Limb (tissue), 2 donors: Measurements from ENCODE around the gene UBAC2.

Source experiments
- DNase-seq, 2 donors: peaks; one replicate each; pipeline ENCODE4 v3.0.0-alpha.2; 2016; ENCODE audit errors: extremely low spot score in 2 of 2

UBAC2 gene

GRCh38 chr13:99433543-99434075, 233.0 kb downstream of the UBAC2 start:
- no peak for DNase-seq

- no peak for DNase-seq
Observed at GRCh38 chr13:99434258-99434788, 233.7 kb downstream of the UBAC2 start.

GRCh38 chr13:99435116-99435515, 234.5 kb downstream of the UBAC2 start:
- no peak for DNase-seq

- no peak for DNase-seq
Observed at GRCh38 chr13:99435998-99436397, 235.3 kb downstream of the UBAC2 start.
